Measurements from ENCODE around the gene PRKCH. TPM values are rescaled to one million over a fixed set of nuclear protein-coding genes. Genes with fewer than 3 reads are reported as not detected.
A peak's percentile ranks its signal among the peaks of the same experiment; 100 is the strongest.

The PRKCH gene
- total and polyA plus RNA-seq, 10 of the 15 experiments (the other 5 are each of a cell fraction or from before 2014, with no cell fraction given) = 10.7 to 140 (median 33.2) TPM

DNA sequence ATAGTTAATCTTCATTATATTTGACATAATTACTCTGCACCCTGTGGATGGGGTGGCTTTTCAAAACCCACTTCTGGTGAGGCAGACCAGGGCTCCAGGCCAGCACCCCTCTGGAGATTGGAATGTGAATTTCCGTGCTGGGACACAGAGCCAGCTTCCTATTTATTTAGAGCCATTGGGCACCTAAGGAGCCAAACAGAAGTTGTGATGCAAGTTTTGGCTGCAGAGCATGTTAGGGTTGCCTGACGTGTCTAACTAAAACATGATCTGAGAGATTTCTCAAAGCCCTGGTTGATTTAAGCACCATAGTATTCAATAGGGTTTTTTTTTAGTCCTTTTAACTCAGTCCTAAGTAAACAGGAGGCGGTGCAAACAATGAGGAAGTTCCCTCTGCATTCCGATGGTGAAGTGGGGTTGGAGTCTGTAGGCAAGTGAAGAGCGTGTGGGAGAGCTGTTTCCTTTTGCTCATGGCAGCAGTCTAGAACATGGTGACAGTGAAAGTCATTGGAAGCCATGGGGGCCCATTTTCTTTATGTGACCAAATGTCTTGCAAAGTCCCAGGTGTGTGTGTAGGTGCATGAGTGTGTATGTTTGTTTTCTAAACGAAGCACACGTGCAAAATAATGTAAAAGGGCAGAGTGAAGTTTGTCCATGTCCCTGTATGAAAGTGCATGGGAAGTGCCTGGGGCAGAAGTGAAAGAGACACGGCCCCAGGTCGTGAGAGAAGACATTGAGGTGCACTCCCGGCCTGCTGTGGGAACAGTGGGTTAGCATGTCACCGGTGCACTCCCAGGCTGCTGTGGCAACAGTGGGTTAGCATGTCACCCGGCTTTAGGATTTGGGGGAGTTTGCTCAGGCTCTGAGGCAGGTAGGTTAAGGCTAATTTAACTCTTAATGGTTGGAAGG is 117.7 kb downstream of the PRKCH start (continued):
- TF ChIP-seq, protein P1, sequence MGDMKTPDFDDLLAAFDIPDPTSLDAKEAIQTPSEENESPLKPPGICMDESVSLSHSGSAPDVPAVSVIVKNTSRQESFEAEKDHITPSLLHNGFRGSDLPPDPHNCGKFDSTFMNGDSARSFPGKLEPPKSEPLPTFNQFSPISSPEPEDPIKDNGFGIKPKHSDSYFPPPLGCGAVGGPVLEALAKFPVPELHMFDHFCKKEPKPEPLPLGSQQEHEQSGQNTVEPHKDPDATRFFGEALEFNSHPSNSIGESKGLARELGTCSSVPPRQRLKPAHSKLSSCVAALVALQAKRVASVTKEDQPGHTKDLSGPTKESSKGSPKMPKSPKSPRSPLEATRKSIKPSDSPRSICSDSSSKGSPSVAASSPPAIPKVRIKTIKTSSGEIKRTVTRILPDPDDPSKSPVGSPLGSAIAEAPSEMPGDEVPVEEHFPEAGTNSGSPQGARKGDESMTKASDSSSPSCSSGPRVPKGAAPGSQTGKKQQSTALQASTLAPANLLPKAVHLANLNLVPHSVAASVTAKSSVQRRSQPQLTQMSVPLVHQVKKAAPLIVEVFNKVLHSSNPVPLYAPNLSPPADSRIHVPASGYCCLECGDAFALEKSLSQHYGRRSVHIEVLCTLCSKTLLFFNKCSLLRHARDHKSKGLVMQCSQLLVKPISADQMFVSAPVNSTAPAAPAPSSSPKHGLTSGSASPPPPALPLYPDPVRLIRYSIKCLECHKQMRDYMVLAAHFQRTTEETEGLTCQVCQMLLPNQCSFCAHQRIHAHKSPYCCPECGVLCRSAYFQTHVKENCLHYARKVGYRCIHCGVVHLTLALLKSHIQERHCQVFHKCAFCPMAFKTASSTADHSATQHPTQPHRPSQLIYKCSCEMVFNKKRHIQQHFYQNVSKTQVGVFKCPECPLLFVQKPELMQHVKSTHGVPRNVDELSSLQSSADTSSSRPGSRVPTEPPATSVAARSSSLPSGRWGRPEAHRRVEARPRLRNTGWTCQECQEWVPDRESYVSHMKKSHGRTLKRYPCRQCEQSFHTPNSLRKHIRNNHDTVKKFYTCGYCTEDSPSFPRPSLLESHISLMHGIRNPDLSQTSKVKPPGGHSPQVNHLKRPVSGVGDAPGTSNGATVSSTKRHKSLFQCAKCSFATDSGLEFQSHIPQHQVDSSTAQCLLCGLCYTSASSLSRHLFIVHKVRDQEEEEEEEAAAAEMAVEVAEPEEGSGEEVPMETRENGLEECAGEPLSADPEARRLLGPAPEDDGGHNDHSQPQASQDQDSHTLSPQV (IDR thresholded peaks at IDR 0.05) = peak; percentile 68
- TF ChIP-seq ZNF622 (IDR thresholded peaks at IDR 0.05) (no peak), TARDBP (IDR thresholded peaks at IDR 0.05; ENCODE audit: borderline replicate concordance) (no peak), POLR2AphosphoS2 (IDR thresholded peaks at IDR 0.05; ENCODE audit: low read depth, low read length) (no peak; the same call in 1 of the 2 replicates), MEF2A (IDR thresholded peaks at IDR 0.05; ENCODE audit: insufficient read depth, low read depth, low read length) (peak; percentile 36; the same call in 1 of the 2 replicates), CHD2 (IDR thresholded peaks at IDR 0.05; ENCODE audit: borderline replicate concordance, low read depth, low read length) (no peak), KDM1A (IDR thresholded peaks at IDR 0.05; ENCODE audit: borderline replicate concordance) (no peak), GABPA (IDR thresholded peaks at IDR 0.05; ENCODE audit: low read depth) (no peak)
- TF ChIP-seq, protein P2, sequence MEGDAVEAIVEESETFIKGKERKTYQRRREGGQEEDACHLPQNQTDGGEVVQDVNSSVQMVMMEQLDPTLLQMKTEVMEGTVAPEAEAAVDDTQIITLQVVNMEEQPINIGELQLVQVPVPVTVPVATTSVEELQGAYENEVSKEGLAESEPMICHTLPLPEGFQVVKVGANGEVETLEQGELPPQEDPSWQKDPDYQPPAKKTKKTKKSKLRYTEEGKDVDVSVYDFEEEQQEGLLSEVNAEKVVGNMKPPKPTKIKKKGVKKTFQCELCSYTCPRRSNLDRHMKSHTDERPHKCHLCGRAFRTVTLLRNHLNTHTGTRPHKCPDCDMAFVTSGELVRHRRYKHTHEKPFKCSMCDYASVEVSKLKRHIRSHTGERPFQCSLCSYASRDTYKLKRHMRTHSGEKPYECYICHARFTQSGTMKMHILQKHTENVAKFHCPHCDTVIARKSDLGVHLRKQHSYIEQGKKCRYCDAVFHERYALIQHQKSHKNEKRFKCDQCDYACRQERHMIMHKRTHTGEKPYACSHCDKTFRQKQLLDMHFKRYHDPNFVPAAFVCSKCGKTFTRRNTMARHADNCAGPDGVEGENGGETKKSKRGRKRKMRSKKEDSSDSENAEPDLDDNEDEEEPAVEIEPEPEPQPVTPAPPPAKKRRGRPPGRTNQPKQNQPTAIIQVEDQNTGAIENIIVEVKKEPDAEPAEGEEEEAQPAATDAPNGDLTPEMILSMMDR (IDR thresholded peaks at IDR 0.05 in 2 of 3, conservative IDR thresholded peaks at IDR 0.05 in 1 of 3; ENCODE audit: control insufficient read depth in 2 of 3, extremely low read depth in 1 of 3, insufficient read depth in 1 of 3, low read depth in 3 of 3, low read length in 3 of 3) = no peak
- TF ChIP-seq, protein P3, sequence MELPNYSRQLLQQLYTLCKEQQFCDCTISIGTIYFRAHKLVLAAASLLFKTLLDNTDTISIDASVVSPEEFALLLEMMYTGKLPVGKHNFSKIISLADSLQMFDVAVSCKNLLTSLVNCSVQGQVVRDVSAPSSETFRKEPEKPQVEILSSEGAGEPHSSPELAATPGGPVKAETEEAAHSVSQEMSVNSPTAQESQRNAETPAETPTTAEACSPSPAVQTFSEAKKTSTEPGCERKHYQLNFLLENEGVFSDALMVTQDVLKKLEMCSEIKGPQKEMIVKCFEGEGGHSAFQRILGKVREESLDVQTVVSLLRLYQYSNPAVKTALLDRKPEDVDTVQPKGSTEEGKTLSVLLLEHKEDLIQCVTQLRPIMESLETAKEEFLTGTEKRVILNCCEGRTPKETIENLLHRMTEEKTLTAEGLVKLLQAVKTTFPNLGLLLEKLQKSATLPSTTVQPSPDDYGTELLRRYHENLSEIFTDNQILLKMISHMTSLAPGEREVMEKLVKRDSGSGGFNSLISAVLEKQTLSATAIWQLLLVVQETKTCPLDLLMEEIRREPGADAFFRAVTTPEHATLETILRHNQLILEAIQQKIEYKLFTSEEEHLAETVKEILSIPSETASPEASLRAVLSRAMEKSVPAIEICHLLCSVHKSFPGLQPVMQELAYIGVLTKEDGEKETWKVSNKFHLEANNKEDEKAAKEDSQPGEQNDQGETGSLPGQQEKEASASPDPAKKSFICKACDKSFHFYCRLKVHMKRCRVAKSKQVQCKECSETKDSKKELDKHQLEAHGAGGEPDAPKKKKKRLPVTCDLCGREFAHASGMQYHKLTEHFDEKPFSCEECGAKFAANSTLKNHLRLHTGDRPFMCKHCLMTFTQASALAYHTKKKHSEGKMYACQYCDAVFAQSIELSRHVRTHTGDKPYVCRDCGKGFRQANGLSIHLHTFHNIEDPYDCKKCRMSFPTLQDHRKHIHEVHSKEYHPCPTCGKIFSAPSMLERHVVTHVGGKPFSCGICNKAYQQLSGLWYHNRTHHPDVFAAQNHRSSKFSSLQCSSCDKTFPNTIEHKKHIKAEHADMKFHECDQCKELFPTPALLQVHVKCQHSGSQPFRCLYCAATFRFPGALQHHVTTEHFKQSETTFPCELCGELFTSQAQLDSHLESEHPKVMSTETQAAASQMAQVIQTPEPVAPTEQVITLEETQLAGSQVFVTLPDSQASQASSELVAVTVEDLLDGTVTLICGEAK (IDR thresholded peaks at IDR 0.05; ENCODE audit: borderline replicate concordance) = no peak
- TF ChIP-seq, protein P4, sequence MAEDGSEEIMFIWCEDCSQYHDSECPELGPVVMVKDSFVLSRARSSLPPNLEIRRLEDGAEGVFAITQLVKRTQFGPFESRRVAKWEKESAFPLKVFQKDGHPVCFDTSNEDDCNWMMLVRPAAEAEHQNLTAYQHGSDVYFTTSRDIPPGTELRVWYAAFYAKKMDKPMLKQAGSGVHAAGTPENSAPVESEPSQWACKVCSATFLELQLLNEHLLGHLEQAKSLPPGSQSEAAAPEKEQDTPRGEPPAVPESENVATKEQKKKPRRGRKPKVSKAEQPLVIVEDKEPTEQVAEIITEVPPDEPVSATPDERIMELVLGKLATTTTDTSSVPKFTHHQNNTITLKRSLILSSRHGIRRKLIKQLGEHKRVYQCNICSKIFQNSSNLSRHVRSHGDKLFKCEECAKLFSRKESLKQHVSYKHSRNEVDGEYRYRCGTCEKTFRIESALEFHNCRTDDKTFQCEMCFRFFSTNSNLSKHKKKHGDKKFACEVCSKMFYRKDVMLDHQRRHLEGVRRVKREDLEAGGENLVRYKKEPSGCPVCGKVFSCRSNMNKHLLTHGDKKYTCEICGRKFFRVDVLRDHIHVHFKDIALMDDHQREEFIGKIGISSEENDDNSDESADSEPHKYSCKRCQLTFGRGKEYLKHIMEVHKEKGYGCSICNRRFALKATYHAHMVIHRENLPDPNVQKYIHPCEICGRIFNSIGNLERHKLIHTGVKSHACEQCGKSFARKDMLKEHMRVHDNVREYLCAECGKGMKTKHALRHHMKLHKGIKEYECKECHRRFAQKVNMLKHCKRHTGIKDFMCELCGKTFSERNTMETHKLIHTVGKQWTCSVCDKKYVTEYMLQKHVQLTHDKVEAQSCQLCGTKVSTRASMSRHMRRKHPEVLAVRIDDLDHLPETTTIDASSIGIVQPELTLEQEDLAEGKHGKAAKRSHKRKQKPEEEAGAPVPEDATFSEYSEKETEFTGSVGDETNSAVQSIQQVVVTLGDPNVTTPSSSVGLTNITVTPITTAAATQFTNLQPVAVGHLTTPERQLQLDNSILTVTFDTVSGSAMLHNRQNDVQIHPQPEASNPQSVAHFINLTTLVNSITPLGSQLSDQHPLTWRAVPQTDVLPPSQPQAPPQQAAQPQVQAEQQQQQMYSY (CRISPR knock-in tag; IDR thresholded peaks at IDR 0.05) = no peak

Data from GM12878 (cell line).